HepG2 (cell line): Measurements from ENCODE around the gene HTR1B. TPM values are rescaled to one million over a fixed set of nuclear protein-coding genes. Genes with fewer than 3 reads are reported as not detected.

Experiments
- ATAC-seq: fragments of 200-7000 bp; cut with Tn5 transposase; 3 replicates; pipeline ENCODE4 v1.9.1; 2020; ENCODE audit warnings: mild to moderate bottlenecking, moderate library complexity
- BruUV-seq: library from RNA; stranded (reverse); fragments of 400-500 nt; replicated peaks from 2 replicates; lab custom pipeline; 2021; lab: Mats Ljungman, UMichigan
- CTCF ChIA-PET: fragments of 300-600 bp; formaldehyde crosslinking; extraction: SDS; loops from one replicate; lab custom pipeline; 2021; ENCODE audit warnings: low total read pairs, inconsistent platforms, low intra/inter-chr PET ratio; lab: Yijun Ruan, JAX
- POLR2A ChIA-PET: fragments of 350-600 bp; sonication (Branson Sonifier 250); formaldehyde crosslinking; loops from one replicate; lab custom pipeline; 2020; ENCODE audit warnings: antibody characterized with exemption, inconsistent platforms; lab: Yijun Ruan, JAX
- DNase-seq: peaks from one replicate; pipeline ENCODE4 v3.0.0-alpha.2; 2015; ENCODE audit warnings: low spot score
- FAIRE-seq: peaks from 3 replicates; lab custom pipeline; 2011; peaks lifted over from hg19 to GRCh38; lab: Jason Lieb, UNC
- H2AFZ ChIP-seq: one replicate; pipeline ENCODE4 v1.6.1; 2011; ENCODE audit warnings: low read length, inconsistent platforms
- H3K27ac ChIP-seq: fragments of 300-600 bp; 3 replicates; pipeline ENCODE4 v1.8.0; 2011; ENCODE audit warnings: mixed run types, mild to moderate bottlenecking, mixed read lengths, low read length, inconsistent platforms; ENCODE audit not compliant: insufficient read depth; ENCODE audit errors: extremely low read length
- H3K27me3 ChIP-seq, 2 experiments: fragments of 200-600 bp in 1 of 2; 2 replicates in 1 of 2; 3 replicates in 1 of 2; pipeline versions ENCODE4 v1.6.0 to v1.8.0; 2011; ENCODE audit warnings: low read length in 2 of 2, mild to moderate bottlenecking in 2 of 2, moderate library complexity in 2 of 2, inconsistent platforms in 1 of 2; ENCODE audit not compliant: insufficient read depth in 2 of 2, control insufficient read depth in 1 of 2
- H3K36me3 ChIP-seq, 2 experiments: fragments of 200-600 bp in 1 of 2; replicated peaks in 1 of 2; 2 replicates in 1 of 2; 3 replicates in 1 of 2; pipeline versions ENCODE4 v1.5.1 to v1.8.0; 2011; ENCODE audit warnings: low read length in 2 of 2, inconsistent platforms in 1 of 2; ENCODE audit not compliant: insufficient read depth in 2 of 2, control insufficient read depth in 1 of 2
- H3K4me1 ChIP-seq: 2 replicates; pipeline ENCODE4 v1.5.1; 2012; ENCODE audit warnings: low read length, inconsistent platforms; ENCODE audit not compliant: insufficient read depth
- H3K4me2 ChIP-seq: 2 replicates; pipeline ENCODE4 v1.6.0; 2011; ENCODE audit warnings: low read depth, low read length, inconsistent platforms
- H3K4me3 ChIP-seq, 3 experiments: fragments of 200-600 bp in 1 of 3; sonication (generic), shearing (Covaris generic) in 1 of 3; replicated peaks in 1 of 3; 2 replicates each; pipeline ENCODE4 v1.5.1; 2011 to 2016; ENCODE audit warnings: low read length in 3 of 3, inconsistent platforms in 2 of 3, low read depth in 2 of 3, mild to moderate bottlenecking in 2 of 3, control low read depth in 1 of 3, mixed read lengths in 1 of 3; ENCODE audit not compliant: insufficient read depth in 1 of 3
- H3K79me2 ChIP-seq: one replicate; pipeline ENCODE4 v1.6.1; 2011; ENCODE audit warnings: low read length, inconsistent platforms; ENCODE audit not compliant: insufficient read depth
- H3K9ac ChIP-seq: 2 replicates; pipeline ENCODE4 v1.6.0; 2011; ENCODE audit warnings: mild to moderate bottlenecking, low read depth, low read length, inconsistent platforms; ENCODE audit not compliant: insufficient read depth
- H3K9me3 ChIP-seq: 2 replicates; pipeline ENCODE4 v1.5.1; 2012; ENCODE audit warnings: mild to moderate bottlenecking, low read length
- H4K20me1 ChIP-seq: 2 replicates; pipeline ENCODE4 v1.6.0; 2011; ENCODE audit warnings: inconsistent platforms, mild to moderate bottlenecking, low read length, moderate library complexity; ENCODE audit not compliant: insufficient read depth
- ATF1 ChIP-seq: IDR thresholded peaks from 2 replicates; pipeline ENCODE4 v1.6.1; 2016; ENCODE audit warnings: mild to moderate bottlenecking, control low read depth
- FOXK1 ChIP-seq: sonication (generic); formaldehyde crosslinking; IDR thresholded peaks from 2 replicates; pipeline ENCODE4 v1.4.0; 2020; ENCODE audit warnings: low read depth, missing genetic modification reagents, borderline replicate concordance
- FOXP1 ChIP-seq, 2 experiments: fragments of 450-650 bp in 1 of 2; IDR thresholded peaks; 2 replicates each; pipeline ENCODE4 v1.6.1; 2017 to 2018; ENCODE audit warnings: antibody characterized with exemption in 1 of 2
- HNRNPK ChIP-seq: fragments of 200-400 bp; formaldehyde crosslinking; IDR thresholded peaks from 2 replicates; pipeline ENCODE4 v1.6.1; 2018; ENCODE audit warnings: low read length, low read depth, moderate library complexity, mild to moderate bottlenecking; ENCODE audit not compliant: poor library complexity, severe bottlenecking
- IRX3 ChIP-seq: sonication (generic); formaldehyde crosslinking; IDR thresholded peaks from 2 replicates; pipeline ENCODE4 v1.8.1; 2023; ENCODE audit warnings: mild to moderate bottlenecking, low read depth, missing genetic modification reagents, borderline replicate concordance
- MTA1 ChIP-seq: sonication (generic); formaldehyde crosslinking; IDR thresholded peaks from 2 replicates; pipeline ENCODE4 v1.4.0; 2020; ENCODE audit warnings: missing genetic modification reagents, mild to moderate bottlenecking, borderline replicate concordance
- MTF1 ChIP-seq: sonication (generic); formaldehyde crosslinking; IDR thresholded peaks from 2 replicates; pipeline ENCODE4 v1.5.0; 2020; ENCODE audit warnings: missing genetic modification reagents
- POLR2AphosphoS5 ChIP-seq: IDR thresholded peaks from 2 replicates; pipeline ENCODE4 v1.6.1; 2012; ENCODE audit warnings: low read depth, low read length
- RBM22 ChIP-seq: fragments of 200-400 bp; formaldehyde crosslinking; optimal IDR thresholded peaks from 2 replicates; pipeline ENCODE3; 2017; ENCODE audit warnings: mild to moderate bottlenecking, low read length, moderate library complexity
- SALL2 ChIP-seq: sonication (generic); formaldehyde crosslinking; IDR thresholded peaks from 2 replicates; pipeline ENCODE4 v1.8.1; 2023; ENCODE audit warnings: mild to moderate bottlenecking, missing genetic modification reagents, inconsistent platforms
- TCF12 ChIP-seq, 2 experiments: fragments of 450-650 bp in 1 of 2; sonication (generic) in 1 of 2; formaldehyde crosslinking in 1 of 2; IDR thresholded peaks; 2 replicates each; pipeline versions ENCODE4 v1.6.1 to v1.8.0; 2017 to 2022; ENCODE audit warnings: antibody characterized with exemption in 1 of 2, mild to moderate bottlenecking in 1 of 2, missing genetic modification reagents in 1 of 2, moderate library complexity in 1 of 2
- ZKSCAN1 ChIP-seq: fragments of 150-350 bp; IDR thresholded peaks from 2 replicates; pipeline ENCODE4 v1.6.1; 2014; ENCODE audit warnings: low read length
- ZNF432 ChIP-seq: sonication (generic); formaldehyde crosslinking; IDR thresholded peaks from 2 replicates; pipeline ENCODE4 v1.5.0; 2020; ENCODE audit warnings: missing genetic modification reagents, mild to moderate bottlenecking, borderline replicate concordance
- ZNF451 ChIP-seq: sonication (generic); formaldehyde crosslinking; IDR thresholded peaks from 2 replicates; pipeline ENCODE4 v1.5.0; 2020; ENCODE audit warnings: mild to moderate bottlenecking, missing genetic modification reagents
- ZNF619 ChIP-seq: sonication (generic); formaldehyde crosslinking; IDR thresholded peaks from 2 replicates; pipeline ENCODE4 v1.4.0; 2020; ENCODE audit warnings: mild to moderate bottlenecking, missing genetic modification reagents
- ZNF644 ChIP-seq: IDR thresholded peaks from 2 replicates; pipeline ENCODE4 v1.6.1; 2016; ENCODE audit warnings: low read depth
- ZNF777 ChIP-seq: sonication (generic); formaldehyde crosslinking; IDR thresholded peaks from 2 replicates; pipeline ENCODE4 v1.4.0; 2020; ENCODE audit warnings: missing genetic modification reagents
- ZSCAN9 ChIP-seq: IDR thresholded peaks from 2 replicates; pipeline ENCODE4 v1.6.1; 2016; ENCODE audit warnings: borderline replicate concordance
- WGBS: methylation state at CpG from one replicate; pipeline ENCODE4 v1.1.6; 2017; ENCODE audit warnings: low lambda C conversion rate; 5-methylcytosine and 5-hydroxymethylcytosine counted together
- in situ Hi-C: cut with HindIII; loops from 2 replicates; pipeline ENCODE4 v1.10.0; 2017; ENCODE audit warnings: low pct_unique_long_range_greater_than_20kb; ENCODE audit not compliant: extremely low pct_ligation_motif_present
- intact Hi-C: fragments of 100-400 bp; cut with micrococcal nuclease; formaldehyde crosslinking; loops from one replicate; pipeline ENCODE4 v1.10.0; 2022; ENCODE audit not compliant: unreplicated experiment
- polyA plus RNA-seq, 8 experiments: library from polyadenylated mRNA; depleted of rRNA in 3 of 8; stranded (reverse) in 7 of 8; unstranded in 1 of 8; fragments of >200 nt; fragmentation: Illumina TruSeq in 4 of 8; extraction: Trizol in 4 of 8; gene quantifications; 2 replicates each; pipeline versions ENCODE4 v1.2.1 to v1.2.3, GENCODE V29; 2011 to 2016; ENCODE audit warnings: low read depth in 4 of 8, missing spikeins in 1 of 8, mixed read lengths in 1 of 8; ENCODE audit not compliant: insufficient read depth in 1 of 8
- total RNA-seq, 5 experiments: library from RNA; depleted of rRNA; stranded (reverse); fragments of >200 nt; fragmentation: Illumina TruSeq; extraction: Trizol; gene quantifications; 2 replicates each; pipeline ENCODE4 v1.2.3, GENCODE V29; 2016; ENCODE audit warnings: low read depth in 1 of 5
- TF ChIP-seq, protein P1 (sequence below), 2 experiments: fragments of 450-650 bp in 1 of 2; sonication (generic) in 1 of 2; formaldehyde crosslinking; IDR thresholded peaks; 2 replicates each; pipeline versions ENCODE4 v1.5.0 to v1.8.0; 2020 to 2022; ENCODE audit warnings: mild to moderate bottlenecking in 1 of 2, missing genetic modification reagents in 1 of 2
- TF ChIP-seq, protein P2 (sequence below): sonication (generic); formaldehyde crosslinking; IDR thresholded peaks from 2 replicates; pipeline ENCODE4 v1.9.0; 2022; ENCODE audit warnings: low read depth, missing genetic modification reagents
- TF ChIP-seq, protein P3 (sequence below): sonication (generic); formaldehyde crosslinking; IDR thresholded peaks from 2 replicates; pipeline ENCODE4 v1.5.0; 2020; ENCODE audit warnings: missing genetic modification reagents
- TF ChIP-seq, protein P4 (sequence below): sonication (generic); formaldehyde crosslinking; IDR thresholded peaks from 2 replicates; pipeline ENCODE4 v1.4.0; 2020; ENCODE audit warnings: mild to moderate bottlenecking, missing genetic modification reagents

The HTR1B gene
- total and polyA plus RNA-seq, 2 of the 13 experiments (the other 11 are each of a cell fraction or from before 2014, with no cell fraction given): not detected

DNA sequence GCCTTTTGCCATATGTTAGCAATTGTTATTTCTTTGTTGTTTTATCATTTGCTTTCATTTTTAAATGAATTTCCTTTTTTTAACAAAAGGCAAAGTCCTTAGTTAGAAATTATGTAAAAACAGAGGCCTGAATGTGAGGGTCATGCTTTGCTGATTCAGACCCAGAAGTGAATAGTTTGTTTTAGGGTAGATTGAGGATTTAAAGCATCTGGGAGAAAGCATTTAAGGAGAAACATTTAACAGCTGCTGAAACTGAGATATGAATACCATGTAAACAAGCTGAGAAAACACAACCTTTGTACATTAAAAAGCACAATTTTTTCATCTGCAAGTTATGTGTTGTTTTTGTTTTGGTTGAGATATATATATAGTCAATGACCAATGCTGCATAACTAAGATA, 8.0 kb downstream of the HTR1B start (continued):
- TF ChIP-seq IRX3 (CRISPR knock-in tag) (no peak), ZNF644 (CRISPR knock-in tag) (no peak), HNRNPK (no peak), MTF1 (CRISPR knock-in tag) (no peak), TCF12 (IDR thresholded peaks at IDR 0.05) (no peak), TCF12 (CRISPR knock-in tag; IDR thresholded peaks at IDR 0.05) (no peak), FOXK1 (no peak)

DNA sequence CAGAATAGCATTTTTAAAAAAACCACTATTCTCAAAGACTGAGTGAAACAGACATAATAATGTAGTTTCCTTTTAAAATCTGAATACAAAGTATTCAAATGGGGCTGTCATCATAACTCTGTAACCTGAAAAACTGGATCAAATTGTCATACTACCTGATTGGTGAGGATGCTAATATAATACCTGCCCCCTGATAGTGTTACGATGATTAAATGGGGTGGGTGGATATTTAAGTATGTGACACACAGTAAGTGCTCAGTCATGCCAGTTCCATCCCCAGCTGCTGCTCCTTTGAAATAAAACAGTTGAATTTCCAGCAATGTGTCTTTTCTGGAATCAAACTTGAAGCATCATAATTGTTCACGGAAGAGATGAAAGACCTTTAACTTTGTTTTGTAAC, 8.9 kb downstream of the HTR1B start:
- CTCF ChIA-PET: no interaction called here
- in situ Hi-C loops (no loop called here), intact Hi-C loops (loop anchor here (10.0 kb wide), 1 partner anchor 1560 kb away; no protein-coding TSS in a partner anchor)
- BruUV-seq: no TSS peak
- Histone ChIP-seq H3K4me3 (no peak overlapping the region), H3K27ac (no peak overlapping the region), H3K9ac (no peak overlapping the region), H3K9me3 (no peaks in the 10 kb centered on the region), H3K4me2 (no peak overlapping the region), H3K79me2 (no peaks in the 10 kb centered on the region), H4K20me1 (no peaks in the 10 kb centered on the region), H3K4me1 (no peaks in the 10 kb centered on the region), H3K36me3 (no peaks in the 10 kb centered on the region), H2AFZ (no peak overlapping the region), H3K27me3 (no peaks in the 10 kb centered on the region)
- no peak for FAIRE-seq
- POLR2A ChIA-PET: no interaction called here
- DNase-seq: no peak
- 0% methylated on average over 2 of the region's 2 CpGs for WGBS
- ATAC-seq: no peak
- no peak for TF ChIP-seq ZNF451 (CRISPR knock-in tag)
- no peak for TF ChIP-seq ZNF619 (CRISPR knock-in tag)
- no peak for TF ChIP-seq ZKSCAN1
- no peak for TF ChIP-seq FOXP1 (IDR thresholded peaks at IDR 0.05)
- no peak for TF ChIP-seq FOXP1 (CRISPR knock-in tag; IDR thresholded peaks at IDR 0.05)
- TF ChIP-seq, protein P1, sequence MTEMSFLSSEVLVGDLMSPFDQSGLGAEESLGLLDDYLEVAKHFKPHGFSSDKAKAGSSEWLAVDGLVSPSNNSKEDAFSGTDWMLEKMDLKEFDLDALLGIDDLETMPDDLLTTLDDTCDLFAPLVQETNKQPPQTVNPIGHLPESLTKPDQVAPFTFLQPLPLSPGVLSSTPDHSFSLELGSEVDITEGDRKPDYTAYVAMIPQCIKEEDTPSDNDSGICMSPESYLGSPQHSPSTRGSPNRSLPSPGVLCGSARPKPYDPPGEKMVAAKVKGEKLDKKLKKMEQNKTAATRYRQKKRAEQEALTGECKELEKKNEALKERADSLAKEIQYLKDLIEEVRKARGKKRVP (CRISPR knock-in tag; IDR thresholded peaks at IDR 0.05): no peak
- TF ChIP-seq POLR2AphosphoS5: no peak
- TF ChIP-seq ZNF432 (CRISPR knock-in tag): no peak
- TF ChIP-seq ATF1 (CRISPR knock-in tag): no peak
- no peak for TF ChIP-seq MTA1 (CRISPR knock-in tag)
- TF ChIP-seq, protein P2, sequence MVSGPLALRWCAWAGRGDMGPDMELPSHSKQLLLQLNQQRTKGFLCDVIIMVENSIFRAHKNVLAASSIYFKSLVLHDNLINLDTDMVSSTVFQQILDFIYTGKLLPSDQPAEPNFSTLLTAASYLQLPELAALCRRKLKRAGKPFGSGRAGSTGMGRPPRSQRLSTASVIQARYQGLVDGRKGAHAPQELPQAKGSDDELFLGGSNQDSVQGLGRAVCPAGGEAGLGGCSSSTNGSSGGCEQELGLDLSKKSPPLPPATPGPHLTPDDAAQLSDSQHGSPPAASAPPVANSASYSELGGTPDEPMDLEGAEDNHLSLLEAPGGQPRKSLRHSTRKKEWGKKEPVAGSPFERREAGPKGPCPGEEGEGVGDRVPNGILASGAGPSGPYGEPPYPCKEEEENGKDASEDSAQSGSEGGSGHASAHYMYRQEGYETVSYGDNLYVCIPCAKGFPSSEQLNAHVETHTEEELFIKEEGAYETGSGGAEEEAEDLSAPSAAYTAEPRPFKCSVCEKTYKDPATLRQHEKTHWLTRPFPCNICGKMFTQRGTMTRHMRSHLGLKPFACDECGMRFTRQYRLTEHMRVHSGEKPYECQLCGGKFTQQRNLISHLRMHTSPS (CRISPR knock-in tag): no peak
- TF ChIP-seq, protein P3, sequence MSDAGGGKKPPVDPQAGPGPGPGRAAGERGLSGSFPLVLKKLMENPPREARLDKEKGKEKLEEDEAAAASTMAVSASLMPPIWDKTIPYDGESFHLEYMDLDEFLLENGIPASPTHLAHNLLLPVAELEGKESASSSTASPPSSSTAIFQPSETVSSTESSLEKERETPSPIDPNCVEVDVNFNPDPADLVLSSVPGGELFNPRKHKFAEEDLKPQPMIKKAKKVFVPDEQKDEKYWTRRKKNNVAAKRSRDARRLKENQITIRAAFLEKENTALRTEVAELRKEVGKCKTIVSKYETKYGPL (CRISPR knock-in tag): no peak
- no peak for TF ChIP-seq ZNF777
- no peak for TF ChIP-seq ZSCAN9
- TF ChIP-seq SALL2 (CRISPR knock-in tag): no peak
- TF ChIP-seq, protein P4, sequence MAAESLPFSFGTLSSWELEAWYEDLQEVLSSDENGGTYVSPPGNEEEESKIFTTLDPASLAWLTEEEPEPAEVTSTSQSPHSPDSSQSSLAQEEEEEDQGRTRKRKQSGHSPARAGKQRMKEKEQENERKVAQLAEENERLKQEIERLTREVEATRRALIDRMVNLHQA (CRISPR knock-in tag): no peak
- no peak for TF ChIP-seq RBM22
